ENCODE data around the gene CREB3L2. TPM values are rescaled to one million over a fixed set of nuclear protein-coding genes. Genes with fewer than 3 reads are reported as not detected.

Gene CREB3L2
- total and polyA plus RNA-seq, 4 donors, result 7.4 to 89.1 (median 44.0) TPM

- Histone ChIP-seq H3K9me3 (ENCODE audit: control insufficient read depth in 4 of 4, insufficient read depth in 3 of 4, low read length in 3 of 4) (peaks cover 0 to 5% (median 0%) of the 10 kb centered on the region in 4 donors), H3K9ac (ENCODE audit: insufficient read depth in 1 of 2, low read length in 2 of 2) (no peak overlapping the region), H3K36me3 (ENCODE audit: control insufficient read depth in 4 of 4, insufficient read depth in 4 of 4, low read length in 4 of 4) (peaks cover 6 to 14% (median 12%) of the 10 kb centered on the region in 4 donors), H3K27ac (ENCODE audit: low read depth in 1 of 2, low read length in 1 of 2) (no peak overlapping the region), H3K4me1 (ENCODE audit: control insufficient read depth in 5 of 5, insufficient read depth in 5 of 5, low read length in 5 of 5) (peaks cover 0 to 12% (median 1%) of the 10 kb centered on the region in 5 donors), H3K27me3 (ENCODE audit: control insufficient read depth in 3 of 3, insufficient read depth in 3 of 3, low read length in 2 of 3) (no peaks in the 10 kb centered on the region), H3K4me3 (no peak overlapping the region)
- TF ChIP-seq CTCF (IDR thresholded peaks at IDR 0.05; ENCODE audit: control extremely low read depth, extremely low read depth), result no peak
- no peak for ATAC-seq (ENCODE audit: insufficient read depth, low FRiP score)
- no peak for DNase-seq
- WGBS, 2 donors, result 95 to 96% methylated on average over 3 of the region's 3 CpGs
Measured at GRCh38 chr7:137869260-137869659, 132.6 kb downstream of the CREB3L2 start.

- DNase-seq (no peak), ATAC-seq (ENCODE audit: insufficient read depth, low FRiP score) (no peak)
- 94 to 96% methylated on average over 3 of the region's 3 CpGs for WGBS, 2 donors
- Histone ChIP-seq H3K36me3 (ENCODE audit: control insufficient read depth in 4 of 4, insufficient read depth in 4 of 4, low read length in 4 of 4) (peaks cover 6 to 10% (median 8%) of the 10 kb centered on the region in 4 donors), H3K4me1 (ENCODE audit: control insufficient read depth in 5 of 5, insufficient read depth in 5 of 5, low read length in 5 of 5) (peaks cover 0 to 5% (median 0%) of the 10 kb centered on the region in 5 donors), H3K27ac (ENCODE audit: low read depth in 1 of 2, low read length in 1 of 2) (no peak overlapping the region), H3K27me3 (ENCODE audit: control insufficient read depth in 3 of 3, insufficient read depth in 3 of 3, low read length in 2 of 3) (no peaks in the 10 kb centered on the region), H3K9ac (ENCODE audit: insufficient read depth in 1 of 2, low read length in 2 of 2) (no peak overlapping the region), H3K4me3 (no peak overlapping the region), H3K9me3 (ENCODE audit: control insufficient read depth in 4 of 4, insufficient read depth in 3 of 4, low read length in 3 of 4) (peaks cover 0 to 5% (median 0%) of the 10 kb centered on the region in 4 donors)
- TF ChIP-seq CTCF (IDR thresholded peaks at IDR 0.05; ENCODE audit: control extremely low read depth, extremely low read depth), result no peak
Measured at GRCh38 chr7:137867289-137867688, 134.6 kb downstream of the CREB3L2 start.

- no peak overlapping the region for H3K27ac ChIP-seq (ENCODE audit: low read depth in 1 of 2, low read length in 1 of 2)
- peaks cover 0 to 5% (median 0%) of the 10 kb centered on the region in 5 donors for H3K4me1 ChIP-seq (ENCODE audit: control insufficient read depth in 5 of 5, insufficient read depth in 5 of 5, low read length in 5 of 5)
- no peak for ATAC-seq (ENCODE audit: insufficient read depth, low FRiP score)
- DNase-seq, result no peak
- peaks cover 0 to 5% (median 0%) of the 10 kb centered on the region in 4 donors for H3K9me3 ChIP-seq (ENCODE audit: control insufficient read depth in 4 of 4, insufficient read depth in 3 of 4, low read length in 3 of 4)
- H3K9ac ChIP-seq (ENCODE audit: insufficient read depth in 1 of 2, low read length in 2 of 2), result no peak overlapping the region
- H3K27me3 ChIP-seq (ENCODE audit: control insufficient read depth in 3 of 3, insufficient read depth in 3 of 3, low read length in 2 of 3), result no peaks in the 10 kb centered on the region
- no peak overlapping the region for H3K4me3 ChIP-seq
- TF ChIP-seq CTCF (IDR thresholded peaks at IDR 0.05; ENCODE audit: control extremely low read depth, extremely low read depth), result no peak
- peaks cover 6 to 9% (median 7%) of the 10 kb centered on the region in 4 donors for H3K36me3 ChIP-seq (ENCODE audit: control insufficient read depth in 4 of 4, insufficient read depth in 4 of 4, low read length in 4 of 4)
- 95 to 100% methylated on average over 1 of the region's 1 CpG for WGBS, 2 donors
Measured at GRCh38 chr7:137865764-137866163, 136.1 kb downstream of the CREB3L2 start.

- TF ChIP-seq CTCF (IDR thresholded peaks at IDR 0.05; ENCODE audit: control extremely low read depth, extremely low read depth), result no peak
- Histone ChIP-seq H3K4me3 (no peak overlapping the region), H3K27me3 (ENCODE audit: control insufficient read depth in 3 of 3, insufficient read depth in 3 of 3, low read length in 2 of 3) (no peaks in the 10 kb centered on the region), H3K9ac (ENCODE audit: insufficient read depth in 1 of 2, low read length in 2 of 2) (no peak overlapping the region), H3K4me1 (ENCODE audit: control insufficient read depth in 5 of 5, insufficient read depth in 5 of 5, low read length in 5 of 5) (peaks cover 0 to 5% (median 0%) of the 10 kb centered on the region in 5 donors), H3K36me3 (ENCODE audit: control insufficient read depth in 4 of 4, insufficient read depth in 4 of 4, low read length in 4 of 4) (peaks cover 5 to 9% (median 7%) of the 10 kb centered on the region in 4 donors), H3K27ac (ENCODE audit: low read depth in 1 of 2, low read length in 1 of 2) (no peak overlapping the region), H3K9me3 (ENCODE audit: control insufficient read depth in 4 of 4, insufficient read depth in 3 of 4, low read length in 3 of 4) (peaks cover 0 to 5% (median 0%) of the 10 kb centered on the region in 4 donors)
- ATAC-seq (ENCODE audit: insufficient read depth, low FRiP score) (no peak), DNase-seq (no peak)
- WGBS, 2 donors, result 94 to 97% methylated on average over 2 of the region's 2 CpGs
Measured at GRCh38 chr7:137862964-137863363, 138.9 kb downstream of the CREB3L2 start.
